HG02763 (cell line): Measurements from ENCODE around the gene TPX2.

Experiments used
- ATAC-seq: cut with Tn5 transposase; IDR thresholded peaks from one replicate; pipeline ENCODE4 v1.9.1; 2021; ENCODE audit warnings: mild to moderate bottlenecking, moderate library complexity; ENCODE audit not compliant: unreplicated experiment

Gene TPX2

DNA sequence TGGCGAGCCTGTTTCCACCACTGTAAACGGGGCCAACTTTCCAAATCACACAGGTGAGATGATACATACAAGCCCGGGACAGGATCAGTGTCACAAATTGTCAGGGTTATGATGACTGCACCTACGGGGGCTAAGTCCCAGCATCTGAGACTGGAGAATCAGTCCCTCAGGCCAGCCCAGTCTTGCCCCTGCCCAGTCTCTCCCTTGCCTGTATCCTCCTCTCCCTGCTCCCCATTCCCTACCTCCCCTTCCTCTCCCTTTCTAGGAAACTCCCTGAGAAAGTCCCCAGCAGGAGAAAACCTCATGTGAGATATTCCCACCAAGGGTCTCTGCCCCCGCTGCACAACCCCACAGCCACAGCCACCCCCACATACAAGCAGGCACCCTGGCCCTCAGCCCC is 104.8 kb downstream of the TPX2 start:
- ATAC-seq = no peak

GRCh38 chr20:31844737-31845299 is 105.7 kb downstream of the TPX2 start:
- ATAC-seq = no peak

- no peak for ATAC-seq
Measured at GRCh38 chr20:31845300-31845863, 106.3 kb downstream of the TPX2 start, which contains the start of gene FOXS1. TSS of gene FOXS1 (minus strand) at chr20:31845604. CDS start at chr20:31845542, 62 bp downstream.

DNA sequence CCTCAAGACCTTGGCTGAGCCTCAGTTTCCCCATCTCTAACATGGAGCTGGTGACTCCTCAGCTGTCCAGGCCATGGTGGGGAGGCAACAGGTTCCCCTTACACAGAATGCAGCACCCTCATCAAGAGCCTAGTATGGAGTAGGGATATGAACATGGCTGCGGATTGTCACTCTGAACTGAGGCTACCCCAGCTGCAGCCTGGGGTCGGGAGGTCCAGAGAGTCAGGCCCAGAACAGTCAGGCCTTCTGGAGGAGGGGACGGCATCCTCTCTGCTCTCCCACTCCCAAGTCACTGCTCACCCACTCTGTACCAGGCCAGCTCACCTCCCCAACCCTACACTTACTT is 107.7 kb downstream of the TPX2 start:
- ATAC-seq = no peak

DNA sequence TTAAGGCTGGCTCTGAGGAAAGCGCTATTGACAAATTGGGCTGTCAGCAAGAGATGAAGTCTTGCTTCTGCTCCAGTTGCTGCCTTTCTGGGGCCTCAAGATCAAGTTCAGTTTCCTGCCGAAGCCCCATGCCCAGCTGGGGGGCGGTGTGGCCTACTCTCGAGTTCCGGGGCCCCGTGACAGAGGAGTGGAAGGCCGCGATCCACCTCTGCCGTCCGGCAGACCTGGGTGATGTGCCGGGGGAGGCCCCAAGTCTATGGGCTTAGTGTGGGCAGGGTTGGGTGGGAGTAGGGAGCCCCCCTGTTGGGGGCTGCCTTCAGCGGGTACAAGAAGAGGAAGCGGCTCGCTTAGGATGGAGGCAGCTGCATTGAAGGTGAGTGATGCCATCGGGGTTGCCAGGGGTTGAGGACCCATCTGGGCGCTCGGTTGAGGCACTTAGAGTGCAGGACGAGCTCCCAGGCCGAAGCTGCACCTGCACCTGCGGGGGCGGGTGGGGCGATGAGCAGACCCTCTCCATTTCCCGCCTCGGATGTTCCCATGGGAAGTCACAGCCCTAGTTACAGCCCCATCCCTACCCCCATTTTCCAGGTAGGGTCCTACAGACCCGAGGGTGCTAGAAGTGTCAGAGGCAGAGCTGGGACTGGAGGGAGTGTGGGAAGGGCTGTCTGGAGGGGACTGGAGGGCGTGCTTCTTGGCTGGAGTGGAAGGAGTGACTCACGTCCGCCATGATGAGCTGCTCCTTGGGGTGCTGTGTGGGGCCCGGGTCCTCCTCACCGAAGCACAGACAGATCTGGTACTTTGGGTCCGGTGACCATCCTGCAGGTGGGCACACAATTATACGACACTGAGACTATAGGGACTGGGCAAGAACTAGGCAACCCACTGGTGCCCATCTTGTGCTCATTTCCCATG is 109.3 kb downstream of the TPX2 start:
- ATAC-seq = no peak

DNA sequence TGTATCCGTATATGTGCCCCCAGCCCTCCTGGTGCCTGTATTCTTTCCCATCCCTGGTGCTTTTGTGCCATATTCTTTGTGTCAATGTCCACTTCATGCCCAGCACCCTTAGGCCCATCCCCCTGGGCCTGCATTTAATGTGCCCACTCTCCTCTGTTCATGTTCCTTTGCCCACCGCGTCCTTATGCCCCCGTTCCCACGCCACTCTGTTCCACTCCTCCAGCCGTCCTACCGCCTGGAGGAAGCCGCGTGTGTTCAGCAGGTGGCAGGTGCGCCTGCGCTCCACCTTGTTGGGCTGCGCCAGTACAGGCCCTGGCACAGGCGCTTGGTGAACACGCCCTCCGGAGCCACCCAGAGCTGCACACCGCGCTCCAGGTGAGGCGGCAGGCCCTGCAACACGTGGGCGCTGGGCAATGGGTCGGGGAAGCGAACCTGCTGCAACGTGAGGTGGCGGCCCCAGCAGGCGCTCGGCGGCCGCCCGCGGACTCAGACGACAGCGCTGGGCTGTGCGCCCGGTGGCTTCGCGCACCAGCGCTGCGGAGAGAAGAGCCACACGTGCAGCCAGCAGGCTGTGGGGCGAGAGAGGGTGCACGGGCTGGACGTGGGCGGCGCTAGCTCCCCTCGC is 110.3 kb downstream of the TPX2 start:
- no peak for ATAC-seq
